Kidney epithelial cell (primary cell): Measurements from ENCODE around the gene PPIA. TPM values are rescaled to one million over a fixed set of nuclear protein-coding genes. Genes with fewer than 3 reads are reported as not detected.
"Not testable (repeated sequence)": the region's sequence is repeated elsewhere in the genome, so short reads cannot be mapped to it uniquely, and the experiment has no call there.

Experiments used
- DNase-seq: peaks from one replicate; pipeline ENCODE4 v3.0.0-alpha.2; 2010; ENCODE audit warnings: low read depth
- H3K27me3 ChIP-seq: 2 replicates; pipeline ENCODE4 v1.6.0; 2011; ENCODE audit warnings: low read length; ENCODE audit not compliant: control insufficient read depth, insufficient read depth
- H3K36me3 ChIP-seq: 2 replicates; pipeline ENCODE4 v1.5.1; 2011; ENCODE audit warnings: low read length; ENCODE audit not compliant: control insufficient read depth, insufficient read depth
- H3K4me3 ChIP-seq: 2 replicates; pipeline ENCODE4 v1.5.1; 2011; ENCODE audit warnings: low read depth, mild to moderate bottlenecking, control low read depth, low read length
- CTCF ChIP-seq: IDR thresholded peaks from 2 replicates; pipeline ENCODE4 v1.5.1; 2011; ENCODE audit warnings: mild to moderate bottlenecking, moderate library complexity, low read length, control low read depth, inconsistent platforms; ENCODE audit not compliant: insufficient read depth, poor library complexity, severe bottlenecking
- total RNA-seq: library from RNA; depleted of rRNA; stranded (reverse); fragments of >200 nt; gene quantifications from 2 replicates; pipeline ENCODE4 v1.2.3, GENCODE V29; 2015

The PPIA gene
- total RNA-seq, 1 donor from 2014 or later, result 2,696 TPM

GRCh38 chr7:44776211-44776610, 20.3 kb upstream of the PPIA start:
- DNase-seq, result no peak
- no peaks in the 10 kb centered on the region for H3K36me3 ChIP-seq
- H3K4me3 ChIP-seq, result no peak overlapping the region
- peaks cover 2% of the 10 kb centered on the region for H3K27me3 ChIP-seq
- no peak for TF ChIP-seq CTCF

GRCh38 chr7:44782460-44782859, 14.0 kb upstream of the PPIA start:
- no peak for TF ChIP-seq CTCF
- no peaks in the 10 kb centered on the region for H3K36me3 ChIP-seq
- DNase-seq, result no peak
- no peak overlapping the region for H3K4me3 ChIP-seq
- H3K27me3 ChIP-seq, result no peaks in the 10 kb centered on the region

DNA sequence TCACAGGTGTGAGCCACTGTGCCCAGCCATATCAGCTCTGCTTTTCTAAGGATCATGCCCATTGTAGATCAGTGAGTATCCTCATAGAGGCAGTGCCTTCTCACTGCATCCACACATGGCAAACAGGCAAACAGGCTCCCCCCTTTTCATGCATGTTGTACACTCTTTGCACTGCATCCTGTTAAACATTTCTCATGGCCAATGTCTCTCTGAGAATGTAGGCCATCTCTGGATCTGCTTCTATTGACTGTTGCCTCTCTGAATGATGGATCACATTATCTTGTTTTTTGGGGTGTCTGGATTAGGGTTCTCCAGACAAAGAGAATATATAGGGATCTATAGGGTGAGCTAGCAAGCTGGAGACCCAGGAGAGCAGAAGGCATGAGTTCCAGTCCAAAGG, 13.1 kb upstream of the PPIA start:
- no peaks in the 10 kb centered on the region for H3K27me3 ChIP-seq
- H3K36me3 ChIP-seq, result no peaks in the 10 kb centered on the region
- no peak for TF ChIP-seq CTCF
- no peak overlapping the region for H3K4me3 ChIP-seq
- no peak for DNase-seq

GRCh38 chr7:44784364-44784763, 12.1 kb upstream of the PPIA start:
- no peak for DNase-seq
- H3K4me3 ChIP-seq, result no peak overlapping the region
- no peaks in the 10 kb centered on the region for H3K36me3 ChIP-seq
- no peaks in the 10 kb centered on the region for H3K27me3 ChIP-seq
- no peak for TF ChIP-seq CTCF

GRCh38 chr7:44785218-44785617, 11.3 kb upstream of the PPIA start:
- not testable (repeated sequence) for H3K27me3 ChIP-seq, H3K4me3 ChIP-seq, H3K36me3 ChIP-seq, DNase-seq

DNA sequence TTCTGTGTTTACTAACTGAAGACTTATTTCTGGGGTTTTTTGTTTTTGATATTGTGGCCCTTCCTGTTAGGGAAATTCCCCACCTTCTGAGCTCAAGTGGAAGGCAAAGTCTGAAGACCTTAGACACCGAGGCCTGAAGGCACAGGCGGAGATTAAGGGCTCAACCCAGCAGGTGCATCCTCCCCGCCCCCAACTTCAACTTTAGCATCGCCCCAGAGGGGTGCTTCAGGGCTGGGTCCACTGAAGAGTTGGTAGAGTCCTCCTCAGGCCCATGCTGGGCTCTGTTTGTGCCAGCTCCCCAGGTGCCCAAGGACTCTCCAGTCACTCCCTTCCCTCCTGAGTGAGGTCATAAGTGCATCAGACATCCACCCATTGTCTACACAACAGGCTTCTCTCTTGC, 9.4 kb upstream of the PPIA start:
- TF ChIP-seq CTCF, result no peak
- no peak for DNase-seq
- no peaks in the 10 kb centered on the region for H3K36me3 ChIP-seq
- no peak overlapping the region for H3K4me3 ChIP-seq
- no peaks in the 10 kb centered on the region for H3K27me3 ChIP-seq
